ENCODE data around the gene PLXNC1. TPM values are rescaled to one million over a fixed set of nuclear protein-coding genes. Genes with fewer than 3 reads are reported as not detected.

The PLXNC1 gene
- total and polyA plus RNA-seq, 2 of the 8 experiments (the other 6 are each of a cell fraction or from before 2014, with no cell fraction given) = 0.83 to 2.0 TPM

GRCh38 chr12:94193168-94193567, 44.8 kb downstream of the PLXNC1 start:
- no peak overlapping the region for H3K18ac ChIP-seq (ENCODE audit: extremely low read depth, low read length)
- no peak overlapping the region for H2BK15ac ChIP-seq (ENCODE audit: low read length)
- no peak overlapping the region for H2BK120ac ChIP-seq (replicated peaks; ENCODE audit: low read depth, low read length)
- H4K5ac ChIP-seq (ENCODE audit: insufficient read length, low read depth, low read length) = no peak overlapping the region
- H2BK20ac ChIP-seq (ENCODE audit: low read length) = no peak overlapping the region
- no peak overlapping the region for H4K91ac ChIP-seq (replicated peaks; ENCODE audit: insufficient read length, low read length)
- H3K23me2 ChIP-seq (ENCODE audit: low read depth, low read length) = no peaks in the 10 kb centered on the region; the same call in 1 of the 2 replicates
- no peak overlapping the region for H3K56ac ChIP-seq (replicated peaks; ENCODE audit: insufficient read length, low read depth, low read length)
- no peak overlapping the region for H3K4ac ChIP-seq (replicated peaks; ENCODE audit: insufficient read length, low read depth, low read length)
- no peak overlapping the region for H3K4me3 ChIP-seq (ENCODE audit: extremely low read depth in 1 of 4, insufficient read depth in 2 of 4, low read depth in 3 of 4, low read length in 4 of 4)
- no peak for TF ChIP-seq TBP (IDR thresholded peaks at IDR 0.05; ENCODE audit: low read depth, low read length)
- TF ChIP-seq SIRT6 (IDR thresholded peaks at IDR 0.05; ENCODE audit: low read length) = no peak
- TF ChIP-seq NRF1 (IDR thresholded peaks at IDR 0.05; ENCODE audit: low read depth, low read length) = no peak
- TF ChIP-seq CBX5 (IDR thresholded peaks at IDR 0.05; ENCODE audit: low read depth, low read length) = no peak
- no peak for TF ChIP-seq BACH1 (IDR thresholded peaks at IDR 0.05; ENCODE audit: low read length)
- TF ChIP-seq FOSL1 (IDR thresholded peaks at IDR 0.05; ENCODE audit: insufficient read depth, low read depth, low read length) = no peak
- TF ChIP-seq SP1 (IDR thresholded peaks at IDR 0.05; ENCODE audit: low read depth, low read length) = no peak
- TF ChIP-seq TEAD4 (IDR thresholded peaks at IDR 0.05; ENCODE audit: low read depth, low read length) = no peak
- no peak for TF ChIP-seq HDAC6 (IDR thresholded peaks at IDR 0.05; ENCODE audit: low read depth, low read length)
- TF ChIP-seq SAP30 (IDR thresholded peaks at IDR 0.05; ENCODE audit: insufficient read depth, insufficient replicate concordance, low read length) = no peak
- TF ChIP-seq MAFK (IDR thresholded peaks at IDR 0.05; ENCODE audit: low read depth, low read length) = no peak
- no peak for TF ChIP-seq YY1 (IDR thresholded peaks at IDR 0.05; ENCODE audit: low read depth, low read length)
- TF ChIP-seq TCF12 (IDR thresholded peaks at IDR 0.05; ENCODE audit: low read depth, low read length) = no peak
- TF ChIP-seq USF2 (IDR thresholded peaks at IDR 0.05; ENCODE audit: low read length) = no peak
- TF ChIP-seq PHF8 (conservative IDR thresholded peaks at IDR 0.05; ENCODE audit: low read depth, low read length) = no peak
- H3K27me3 ChIP-seq (replicated peaks in 1 of 4; ENCODE audit: control insufficient read depth in 3 of 4, extremely low read depth in 1 of 4, insufficient read depth in 3 of 4, low read length in 3 of 4) = no peaks in the 10 kb centered on the region
- H2AFZ ChIP-seq (ENCODE audit: low read length) = no peak overlapping the region
- no peak for DNase-seq (ENCODE audit: low read depth in 1 of 2, low spot score in 2 of 2)
- no peak overlapping the region for H2AK5ac ChIP-seq (ENCODE audit: low read depth, low read length)
- no peak overlapping the region for H3K27ac ChIP-seq (ENCODE audit: low read depth, low read length)
- 89% methylated on average over 3 of the region's 3 CpGs; no CpG with 5 or more reads in 1 of the 2 experiments for WGBS, 2 experiments (ENCODE audit: extremely low coverage in 1 of 2, insufficient coverage in 1 of 2, insufficient read length in 1 of 2, insufficient replicate concordance in 2 of 2, low coverage in 1 of 2, low lambda C conversion rate in 2 of 2, missing lambda C conversion rate in 1 of 2)
- ChIA-PET CTCF (ENCODE audit: partially characterized antibody) (interaction anchor here (0.7 to 2.0 kb wide), 10 partner anchors 9 to 168 kb away, joined by 3 to 4 read pairs (median 3); no protein-coding TSS in a partner anchor), POLR2A (ENCODE audit: partially characterized antibody) (no interaction called here)
- no peaks in the 10 kb centered on the region for H4K20me1 ChIP-seq (replicated peaks in 1 of 2; ENCODE audit: control insufficient read depth in 1 of 2, insufficient read depth in 2 of 2, low read length in 2 of 2)
- H3K14ac ChIP-seq (ENCODE audit: insufficient read length) = no peak overlapping the region
- H3K79me1 ChIP-seq (ENCODE audit: low read depth, low read length) = no peaks in the 10 kb centered on the region
- H2BK5ac ChIP-seq (ENCODE audit: low read depth, low read length) = no peak overlapping the region
- no peak overlapping the region for H3K4me2 ChIP-seq (ENCODE audit: insufficient read depth in 1 of 2, low read depth in 2 of 2, low read length in 2 of 2)
- no peaks in the 10 kb centered on the region for H3K79me2 ChIP-seq (ENCODE audit: control insufficient read depth in 1 of 2, insufficient read depth in 2 of 2, low read length in 2 of 2)
- H4K8ac ChIP-seq (ENCODE audit: extremely low read depth, insufficient read depth, low read length) = no peak overlapping the region
- H3K9ac ChIP-seq (replicated peaks in 1 of 4; ENCODE audit: extremely low read depth in 1 of 4, low read depth in 3 of 4, low read length in 3 of 4) = no peak overlapping the region
- no peak overlapping the region for H2BK12ac ChIP-seq (ENCODE audit: low read depth, low read length)
- no peaks in the 10 kb centered on the region for H3K36me3 ChIP-seq (ENCODE audit: control insufficient read depth in 2 of 4, insufficient read depth in 4 of 4, low read length in 3 of 4)
- no peak overlapping the region for H3K23ac ChIP-seq (ENCODE audit: insufficient read length)
- FAIRE-seq = no peak
- no peaks in the 10 kb centered on the region for H3K4me1 ChIP-seq (replicated peaks in 1 of 4; ENCODE audit: control insufficient read depth in 3 of 4, insufficient read depth in 4 of 4, low read length in 3 of 4)
- no peaks in the 10 kb centered on the region for H3K9me3 ChIP-seq (ENCODE audit: insufficient read depth in 2 of 2, low read depth in 1 of 2, low read length in 1 of 2)
